Osteocyte (in vitro differentiated cells): Measurements from ENCODE around the gene PODXL. TPM values are rescaled to one million over a fixed set of nuclear protein-coding genes. Genes with fewer than 3 reads are reported as not detected.

Experiments
- DNase-seq: peaks from one replicate; pipeline ENCODE4 v3.0.0; 2021; ENCODE audit warnings: mixed read lengths; ENCODE audit not compliant: unreplicated experiment; ENCODE audit errors: extremely low spot score
- H3K27ac Mint-ChIP-seq: one replicate; pipeline ENCODE4 v1.8.0; 2021; ENCODE audit warnings: mild to moderate bottlenecking, mixed read lengths; ENCODE audit not compliant: unreplicated experiment
- H3K27me3 Mint-ChIP-seq: one replicate; pipeline ENCODE4 v1.8.0; 2021; ENCODE audit warnings: mixed read lengths; ENCODE audit not compliant: unreplicated experiment
- H3K36me3 Mint-ChIP-seq: one replicate; pipeline ENCODE4 v1.8.0; 2021; ENCODE audit warnings: mixed read lengths; ENCODE audit not compliant: unreplicated experiment
- H3K4me1 Mint-ChIP-seq: one replicate; pipeline ENCODE4 v1.8.0; 2021; ENCODE audit warnings: mixed read lengths; ENCODE audit not compliant: unreplicated experiment
- H3K4me3 Mint-ChIP-seq: one replicate; pipeline ENCODE4 v1.8.0; 2021; ENCODE audit warnings: mild to moderate bottlenecking, moderate library complexity, mixed read lengths; ENCODE audit not compliant: unreplicated experiment
- H3K9me3 Mint-ChIP-seq: one replicate; pipeline ENCODE4 v1.8.0; 2021; ENCODE audit warnings: mixed read lengths; ENCODE audit not compliant: unreplicated experiment
- CTCF ChIP-seq: fragments of 200-600 bp; sonication (generic); IDR thresholded peaks from 2 replicates; pipeline ENCODE4 v1.5.0; 2021; ENCODE audit warnings: antibody characterized with exemption, mild to moderate bottlenecking, moderate library complexity
- total RNA-seq: library from RNA; stranded (reverse); gene quantifications from 2 replicates; pipeline ENCODE4 v1.2.1, GENCODE V29; 2021

Gene PODXL
- total RNA-seq, 1 donor from 2014 or later = 21.2 TPM

- DNase-seq = no peak
- Mint-ChIP-seq H3K36me3 (no peaks in the 10 kb centered on the region), H3K27me3 (peaks cover 12% of the 10 kb centered on the region), H3K27ac (no peak overlapping the region), H3K9me3 (no peaks in the 10 kb centered on the region), H3K4me1 (peaks cover 22% of the 10 kb centered on the region), H3K4me3 (no peak overlapping the region)
- no peak for TF ChIP-seq CTCF
Observed at GRCh38 chr7:131602994-131603372, 46.6 kb upstream of the PODXL start.

GRCh38 chr7:131602304-131602993, 46.0 kb upstream of the PODXL start:
- Mint-ChIP-seq H3K4me1 (peaks cover 17% of the 10 kb centered on the region), H3K4me3 (no peak overlapping the region), H3K27ac (no peak overlapping the region), H3K9me3 (no peaks in the 10 kb centered on the region), H3K27me3 (peaks cover 8% of the 10 kb centered on the region), H3K36me3 (no peaks in the 10 kb centered on the region)
- no peak for DNase-seq
- no peak for TF ChIP-seq CTCF

GRCh38 chr7:131600085-131600881, 43.9 kb upstream of the PODXL start:
- H3K9me3 Mint-ChIP-seq = no peaks in the 10 kb centered on the region
- no peaks in the 10 kb centered on the region for H3K36me3 Mint-ChIP-seq
- TF ChIP-seq CTCF = no peak
- no peak for DNase-seq
- peaks cover 14% of the 10 kb centered on the region for H3K4me1 Mint-ChIP-seq
- no peak overlapping the region for H3K27ac Mint-ChIP-seq
- no peak overlapping the region for H3K4me3 Mint-ChIP-seq
- H3K27me3 Mint-ChIP-seq = peaks cover 4% of the 10 kb centered on the region

GRCh38 chr7:131596785-131597184, 40.4 kb upstream of the PODXL start:
- Mint-ChIP-seq H3K27ac (no peak overlapping the region), H3K9me3 (no peaks in the 10 kb centered on the region), H3K4me3 (no peak overlapping the region), H3K4me1 (peaks cover 6% of the 10 kb centered on the region), H3K27me3 (peaks cover 3% of the 10 kb centered on the region), H3K36me3 (no peaks in the 10 kb centered on the region)
- no peak for TF ChIP-seq CTCF
- DNase-seq = no peak

GRCh38 chr7:131595699-131596098, 39.3 kb upstream of the PODXL start:
- H3K4me3 Mint-ChIP-seq = no peak overlapping the region
- TF ChIP-seq CTCF = no peak
- H3K27ac Mint-ChIP-seq = no peak overlapping the region
- H3K9me3 Mint-ChIP-seq = no peaks in the 10 kb centered on the region
- no peaks in the 10 kb centered on the region for H3K36me3 Mint-ChIP-seq
- DNase-seq = no peak
- peaks cover 5% of the 10 kb centered on the region for H3K4me1 Mint-ChIP-seq
- peaks cover 7% of the 10 kb centered on the region for H3K27me3 Mint-ChIP-seq
